GM23248 (cell line): ENCODE results near the gene TNIP1.

Experiments
- EZH2 ChIP-seq: fragments of 200-600 bp; sonication (generic); IDR thresholded peaks from 2 replicates; pipeline ENCODE4 v1.6.1; 2018; ENCODE audit warnings: antibody characterized with exemption, mild to moderate bottlenecking; ENCODE audit not compliant: insufficient read depth, poor library complexity, severe bottlenecking
- EZH2phosphoT487 ChIP-seq: fragments of 200-600 bp; sonication (generic); IDR thresholded peaks from 2 replicates; pipeline ENCODE4 v1.6.1; 2018; ENCODE audit warnings: antibody characterized with exemption, moderate library complexity, mild to moderate bottlenecking, low read depth; ENCODE audit not compliant: insufficient read depth

DNA sequence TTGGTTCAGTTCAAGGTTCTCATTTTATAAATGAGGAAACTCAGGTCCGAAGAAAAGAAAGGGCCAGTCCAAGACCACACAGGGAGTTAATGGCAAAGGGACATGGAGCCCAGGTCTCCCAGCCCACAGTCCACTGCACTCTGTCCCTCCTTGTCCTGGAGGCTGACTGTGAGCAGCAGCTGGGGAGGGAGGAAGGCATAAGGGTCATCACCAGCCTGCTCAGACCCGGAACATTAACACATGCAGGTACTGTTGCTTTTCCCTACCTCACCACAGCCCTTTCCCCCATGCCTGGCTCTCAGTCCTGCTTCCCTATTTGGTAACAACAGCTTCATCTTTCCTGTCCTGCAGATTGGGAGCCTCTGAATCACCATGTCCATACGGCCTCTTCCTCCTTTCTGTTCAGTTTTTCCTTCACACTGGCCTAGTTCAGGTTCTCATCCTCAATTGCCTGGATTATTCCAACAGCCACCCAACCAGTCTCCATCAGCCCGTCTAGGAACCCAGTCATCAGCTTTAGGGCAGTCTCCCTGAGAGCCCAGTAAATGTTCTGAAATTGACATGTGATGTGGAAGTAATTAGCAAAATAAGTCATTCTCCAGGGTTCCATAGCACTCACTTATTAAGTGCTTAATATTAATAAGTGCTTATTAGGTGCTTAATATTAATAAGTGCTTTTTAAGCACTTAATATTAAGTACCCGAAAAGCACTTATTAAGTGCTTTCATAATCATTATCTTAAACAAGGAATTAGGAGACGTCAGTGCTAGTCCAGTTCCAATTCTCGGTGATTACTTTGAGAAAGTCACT is 56.2 kb downstream of the TNIP1 start:
- no peak for TF ChIP-seq EZH2phosphoT487
- TF ChIP-seq EZH2, result no peak
